H9 (cell line): ENCODE results near the gene TMEM115. TPM values are rescaled to one million over a fixed set of nuclear protein-coding genes. Genes with fewer than 3 reads are reported as not detected.

ENCODE experiments used
- DNase-seq: peaks from one replicate; pipeline ENCODE4 v3.0.0-alpha.2; 2017
- H2AFZ ChIP-seq: one replicate; pipeline ENCODE4 v1.6.1; 2013; ENCODE audit warnings: mild to moderate bottlenecking, low read length, control low read depth, moderate library complexity
- H2AK5ac ChIP-seq: 2 replicates; pipeline ENCODE4 v1.6.1; 2013; ENCODE audit warnings: low read length, control low read depth, mixed read lengths; ENCODE audit not compliant: insufficient read length
- H2BK120ac ChIP-seq: one replicate; pipeline ENCODE4 v1.6.1; 2013; ENCODE audit warnings: low read depth, mild to moderate bottlenecking, low read length, control low read depth, inconsistent platforms; ENCODE audit not compliant: poor library complexity, severe bottlenecking
- H2BK12ac ChIP-seq: 2 replicates; pipeline ENCODE4 v1.6.1; 2013; ENCODE audit warnings: low read length, control low read depth, mixed read lengths, low read depth; ENCODE audit not compliant: insufficient read length
- H2BK15ac ChIP-seq: 2 replicates; pipeline ENCODE4 v1.6.1; 2013; ENCODE audit warnings: low read depth, low read length, control low read depth
- H2BK20ac ChIP-seq: one replicate; pipeline ENCODE4 v1.6.1; 2013; ENCODE audit warnings: low read depth, mild to moderate bottlenecking, low read length, control low read depth, inconsistent platforms; ENCODE audit not compliant: poor library complexity, severe bottlenecking
- H2BK5ac ChIP-seq: 2 replicates; pipeline ENCODE4 v1.6.1; 2013; ENCODE audit warnings: low read length, control low read depth, mixed read lengths; ENCODE audit not compliant: insufficient read length
- H3K14ac ChIP-seq: 2 replicates; pipeline ENCODE4 v1.6.1; 2013; ENCODE audit warnings: low read length, control low read depth; ENCODE audit not compliant: insufficient read depth
- H3K18ac ChIP-seq: 2 replicates; pipeline ENCODE4 v1.6.1; 2013; ENCODE audit warnings: low read depth, mild to moderate bottlenecking, mixed read lengths, low read length, control low read depth; ENCODE audit not compliant: insufficient read length
- H3K23ac ChIP-seq: 2 replicates; pipeline ENCODE4 v1.6.1; 2013; ENCODE audit warnings: low read length, control low read depth, mixed read lengths, low read depth; ENCODE audit not compliant: insufficient read length
- H3K23me2 ChIP-seq: 2 replicates; pipeline ENCODE4 v1.6.1; 2013; ENCODE audit warnings: low read depth, mild to moderate bottlenecking, mixed read lengths, low read length, control low read depth; ENCODE audit not compliant: insufficient read length, poor library complexity, severe bottlenecking
- H3K27ac ChIP-seq: 2 replicates; pipeline ENCODE4 v1.5.1; 2013; ENCODE audit warnings: low read length, control low read depth, mixed read lengths, low read depth; ENCODE audit not compliant: insufficient read length
- H3K27me3 ChIP-seq: 2 replicates; pipeline ENCODE4 v1.6.1; 2013; ENCODE audit warnings: low read length, control low read depth, inconsistent platforms; ENCODE audit not compliant: insufficient read depth
- H3K4ac ChIP-seq: 2 replicates; pipeline ENCODE4 v1.6.1; 2013; ENCODE audit warnings: low read depth, mild to moderate bottlenecking, control low read depth, inconsistent platforms, low read length, moderate library complexity
- H3K4me1 ChIP-seq: 2 replicates; pipeline ENCODE4 v1.6.1; 2013; ENCODE audit warnings: low read length, control low read depth, inconsistent platforms; ENCODE audit not compliant: insufficient read depth
- H3K4me2 ChIP-seq: 2 replicates; pipeline ENCODE4 v1.6.1; 2013; ENCODE audit warnings: low read length, control low read depth, mixed read lengths; ENCODE audit not compliant: insufficient read length, insufficient read depth
- H3K56ac ChIP-seq: 2 replicates; pipeline ENCODE4 v1.6.1; 2013; ENCODE audit warnings: low read depth, mild to moderate bottlenecking, mixed read lengths, low read length, control low read depth; ENCODE audit not compliant: insufficient read length
- H3K79me1 ChIP-seq: 2 replicates; pipeline ENCODE4 v1.6.1; 2013; ENCODE audit warnings: low read depth, mild to moderate bottlenecking, moderate library complexity, low read length, control low read depth, inconsistent platforms; ENCODE audit not compliant: insufficient read depth, poor library complexity, severe bottlenecking
- H3K79me2 ChIP-seq: 2 replicates; pipeline ENCODE4 v1.6.1; 2013; ENCODE audit warnings: low read length, control low read depth, inconsistent platforms; ENCODE audit not compliant: insufficient read depth
- H3K9ac ChIP-seq: 2 replicates; pipeline ENCODE4 v1.6.1; 2013; ENCODE audit warnings: low read length, control low read depth, mixed read lengths; ENCODE audit not compliant: insufficient read length; ENCODE audit errors: extremely low read depth
- H3K9me3 ChIP-seq: one replicate; pipeline ENCODE4 v1.6.1; 2013; ENCODE audit warnings: low read depth, low read length, inconsistent platforms; ENCODE audit not compliant: control insufficient read depth
- H3T11ph ChIP-seq: one replicate; pipeline ENCODE4 v1.6.1; 2013; ENCODE audit warnings: mild to moderate bottlenecking, low read length, control low read depth, inconsistent platforms
- H4K20me1 ChIP-seq: one replicate; pipeline ENCODE4 v1.6.1; 2013; ENCODE audit not compliant: control insufficient read depth, insufficient read length, insufficient read depth
- H4K5ac ChIP-seq: 2 replicates; pipeline ENCODE4 v1.6.1; 2013; ENCODE audit warnings: low read depth, mild to moderate bottlenecking, mixed read lengths, low read length, control low read depth; ENCODE audit not compliant: insufficient read length
- H4K8ac ChIP-seq: replicated peaks from 2 replicates; pipeline ENCODE4 v1.6.1; 2013; ENCODE audit warnings: low read length, control low read depth, mixed read lengths, low read depth; ENCODE audit not compliant: insufficient read length
- H4K91ac ChIP-seq: 2 replicates; pipeline ENCODE4 v1.6.1; 2013; ENCODE audit warnings: low read depth, mild to moderate bottlenecking, moderate library complexity, mixed read lengths, low read length, control low read depth; ENCODE audit not compliant: insufficient read length
- H3K27ac Mint-ChIP-seq, 3 experiments: 2 replicates in 2 of 3; 3 replicates in 1 of 3; pipeline ENCODE4 v1.8.0; 2020 to 2021; ENCODE audit warnings: mixed read lengths in 3 of 3, mild to moderate bottlenecking in 1 of 3, moderate library complexity in 1 of 3
- H3K27me3 Mint-ChIP-seq: 2 replicates; pipeline ENCODE4 v1.8.0; 2021; ENCODE audit warnings: low read depth, mild to moderate bottlenecking, moderate library complexity, mixed read lengths
- H3K36me3 Mint-ChIP-seq, 3 experiments: 2 replicates in 2 of 3; 3 replicates in 1 of 3; pipeline ENCODE4 v1.8.0; 2020 to 2021; ENCODE audit warnings: low read depth in 3 of 3, mixed read lengths in 3 of 3; ENCODE audit not compliant: insufficient read depth in 1 of 3
- H3K4me1 Mint-ChIP-seq, 2 experiments: 2 replicates each; pipeline ENCODE4 v1.8.0; 2020; ENCODE audit warnings: mixed read lengths in 2 of 2
- H3K4me3 Mint-ChIP-seq, 2 experiments: 2 replicates in 1 of 2; 3 replicates in 1 of 2; pipeline ENCODE4 v1.8.0; 2020 to 2021; ENCODE audit warnings: mild to moderate bottlenecking in 2 of 2, mixed read lengths in 2 of 2, moderate library complexity in 1 of 2
- H3K9me3 Mint-ChIP-seq, 2 experiments: 2 replicates in 1 of 2; 3 replicates in 1 of 2; pipeline ENCODE4 v1.8.0; 2020; ENCODE audit warnings: mild to moderate bottlenecking in 2 of 2, mixed read lengths in 2 of 2, moderate library complexity in 1 of 2
- CTCF ChIP-seq: fragments of 200-600 bp; sonication (generic); conservative IDR thresholded peaks from 3 replicates; pipeline ENCODE4 v1.8.0; 2021; ENCODE audit warnings: antibody characterized with exemption, mild to moderate bottlenecking
- WGBS: extraction: QIAGEN DNeasy Blood & Tissue Kit; methylation state at CpG from one replicate; pipeline ENCODE4 v1.1.7; 2013; ENCODE audit warnings: missing lambda C conversion rate, low lambda C conversion rate, mixed read lengths; ENCODE audit not compliant: insufficient read length; ENCODE audit errors: extremely low coverage; 5-methylcytosine and 5-hydroxymethylcytosine counted together
- total RNA-seq: library from RNA; stranded (reverse); gene quantifications from 2 replicates; pipeline ENCODE4 v1.2.1, GENCODE V29; 2021

TMEM115 gene
- total RNA-seq, 1 experiment from 2014 or later = 32.3 TPM

GRCh38 chr3:50375258-50375931 is 16.1 kb upstream of the TMEM115 start:
- WGBS = no CpG with 5 or more reads among the region's 7 CpGs
- H3K4me1 ChIP-seq = no peaks in the 10 kb centered on the region

More at GRCh38 chr3:50375258-50375931, 16.1 kb upstream of the TMEM115 start:
- Histone ChIP-seq H2BK12ac (no peak overlapping the region), H3K79me1 (no peaks in the 10 kb centered on the region), H3K23ac (no peak overlapping the region), H3K14ac (no peak overlapping the region), H4K91ac (no peak overlapping the region), H3K4me2 (no peak overlapping the region), H2BK20ac (no peak overlapping the region), H2BK120ac (no peak overlapping the region), H3K23me2 (no peaks in the 10 kb centered on the region), H4K8ac (no peak overlapping the region), H3K56ac (no peak overlapping the region), H3K4ac (no peak overlapping the region), H3K27ac (no peak overlapping the region), H3K27me3 (no peaks in the 10 kb centered on the region), H2AK5ac (no peak overlapping the region), H3K9ac (no peak overlapping the region), H4K20me1 (peaks cover 2% of the 10 kb centered on the region), H4K5ac (no peak overlapping the region), H2BK15ac (no peak overlapping the region), H2BK5ac (no peak overlapping the region), H3K18ac (no peak overlapping the region), H3K9me3 (no peaks in the 10 kb centered on the region), H3T11ph (no peak overlapping the region), H3K79me2 (no peaks in the 10 kb centered on the region), H2AFZ (no peak overlapping the region)
- Mint-ChIP-seq H3K36me3 (peaks cover 0 to 4% (median 0%) of the 10 kb centered on the region in 3 experiments; a peak in 1 of 7 replicates), H3K27me3 (peaks cover 5% of the 10 kb centered on the region), H3K4me3 (no peak overlapping the region), H3K9me3 (no peaks in the 10 kb centered on the region), H3K27ac (no peak overlapping the region), H3K4me1 (peaks cover 22 to 55% of the 10 kb centered on the region in 2 experiments)
- peak; percentile 54 for DNase-seq
- TF ChIP-seq CTCF = peak; percentile 64
